PC-3 (cell line): ENCODE data around the gene HEATR3. TPM values are rescaled to one million over a fixed set of nuclear protein-coding genes. Genes with fewer than 3 reads are reported as not detected.

Source experiments
- ATAC-seq: fragments of 200-7000 bp; cut with Tn5 transposase; 2 replicates; pipeline ENCODE4 v1.9.1; 2020; ENCODE audit warnings: mild to moderate bottlenecking, moderate library complexity
- BruUV-seq: library from RNA; stranded (reverse); fragments of 400-500 nt; replicated peaks from 2 replicates; lab custom pipeline; 2021; lab: Mats Ljungman, UMichigan
- CTCF ChIA-PET: fragments of 300-600 bp; sonication (Branson Sonifier 250); formaldehyde crosslinking; loops from one replicate; lab custom pipeline; 2022; ENCODE audit warnings: antibody characterized with exemption; lab: Charles Lee
- POLR2A ChIA-PET: fragments of 300-600 bp; sonication (Branson Sonifier 250); formaldehyde crosslinking; loops from one replicate; lab custom pipeline; 2022; ENCODE audit warnings: antibody characterized with exemption; ENCODE audit not compliant: unreplicated experiment; lab: Charles Lee
- DNase-seq: peaks from one replicate; pipeline ENCODE4 v3.0.0-alpha.2; 2015
- H2AFZ ChIP-seq: fragments of 300-600 bp; sonication (generic); 2 replicates; pipeline ENCODE4 v1.6.0; 2016; ENCODE audit warnings: antibody characterized with exemption, low read length
- H3F3A ChIP-seq: fragments of 300-600 bp; sonication (generic); one replicate; pipeline ENCODE4 v1.6.0; 2017; ENCODE audit warnings: antibody characterized with exemption, low read length, control low read depth, mild to moderate bottlenecking; ENCODE audit not compliant: unreplicated experiment
- H3K27ac ChIP-seq: fragments of 300-600 bp; sonication (generic); 2 replicates; pipeline ENCODE4 v1.5.1; 2016; ENCODE audit warnings: mild to moderate bottlenecking, low read length
- H3K27me3 ChIP-seq: fragments of 300-600 bp; sonication (generic); 2 replicates; pipeline ENCODE4 v1.6.1; 2016; ENCODE audit warnings: low read length, mixed read lengths
- H3K36me3 ChIP-seq: fragments of 300-600 bp; sonication (generic); 2 replicates; pipeline ENCODE4 v1.6.1; 2016; ENCODE audit warnings: low read depth, mixed run types, low read length, mixed read lengths
- H3K4me1 ChIP-seq: fragments of 300-600 bp; sonication (generic); 2 replicates; pipeline ENCODE4 v1.5.1; 2016; ENCODE audit warnings: low read length; ENCODE audit not compliant: insufficient read depth
- H3K4me2 ChIP-seq: fragments of 300-600 bp; sonication (generic); 2 replicates; pipeline ENCODE4 v1.6.0; 2016; ENCODE audit warnings: low read length
- H3K4me3 ChIP-seq: fragments of 300-600 bp; sonication (generic); 2 replicates; pipeline ENCODE4 v1.5.1; 2016; ENCODE audit warnings: mild to moderate bottlenecking, low read length, mixed read lengths
- H3K79me2 ChIP-seq: fragments of 300-600 bp; sonication (generic); 2 replicates; pipeline ENCODE4 v1.6.1; 2017; ENCODE audit warnings: low read length, mixed read lengths
- H3K9ac ChIP-seq: fragments of 300-600 bp; sonication (generic); 2 replicates; pipeline ENCODE4 v1.6.0; 2016; ENCODE audit warnings: mild to moderate bottlenecking, low read length
- H3K9me2 ChIP-seq: fragments of 300-600 bp; sonication (generic); replicated peaks from 2 replicates; pipeline ENCODE4 v1.6.1; 2016; ENCODE audit warnings: mixed run types, low read length, mixed read lengths
- H3K9me3 ChIP-seq: fragments of 300-600 bp; sonication (generic); 2 replicates; pipeline ENCODE4 v1.6.1; 2016; ENCODE audit warnings: low read length, mixed read lengths
- H4K20me1 ChIP-seq: fragments of 300-600 bp; sonication (generic); 2 replicates; pipeline ENCODE4 v1.6.1; 2016; ENCODE audit warnings: low read length, mixed read lengths
- EZH2 ChIP-seq: fragments of 300-600 bp; sonication (generic); IDR thresholded peaks from one replicate; pipeline ENCODE4 v1.6.1; 2017; ENCODE audit warnings: antibody characterized with exemption, mild to moderate bottlenecking, low read length; ENCODE audit not compliant: unreplicated experiment
- EZH2phosphoT487 ChIP-seq: fragments of 300-600 bp; sonication (generic); IDR thresholded peaks from 2 replicates; pipeline ENCODE4 v1.6.1; 2018; ENCODE audit warnings: mild to moderate bottlenecking, antibody characterized with exemption, low read length, borderline replicate concordance
- intact Hi-C: fragments of 100-400 bp; cut with micrococcal nuclease; formaldehyde crosslinking; loops from 2 replicates; pipeline ENCODE4 v1.9.0; 2023
- total RNA-seq: library from RNA; depleted of rRNA; stranded (reverse); fragments of >200 nt; gene quantifications from 2 replicates; pipeline ENCODE4 v1.2.3, GENCODE V29; 2014
- TF ChIP-seq, protein P1 (sequence below): fragments of 300-600 bp; sonication (generic); conservative IDR thresholded peaks from 2 replicates; pipeline ENCODE4 v1.5.1; 2017; ENCODE audit warnings: antibody characterized with exemption, low read depth, mild to moderate bottlenecking, low read length

Gene HEATR3
- total RNA-seq, 1 experiment from 2014 or later, result 18.7 TPM

DNA sequence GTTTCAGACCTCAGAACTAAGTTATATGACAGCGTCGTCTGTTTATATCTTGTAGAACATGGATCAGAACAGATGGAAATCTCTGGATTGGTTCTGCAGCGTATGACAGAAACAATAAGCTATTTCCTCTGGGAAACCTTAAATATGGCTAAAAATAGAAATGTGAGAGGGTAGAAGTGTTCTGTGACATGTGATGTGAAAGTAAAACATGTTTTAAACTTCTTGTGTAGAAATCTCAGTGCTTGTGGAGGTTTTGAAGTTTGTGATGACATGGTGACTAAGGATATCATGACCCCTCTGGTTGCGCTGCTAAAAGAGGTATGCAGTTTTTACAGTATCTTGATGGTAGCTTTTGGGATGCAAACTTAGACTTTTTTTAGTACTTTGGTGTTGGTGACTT is 2.8 kb downstream of the HEATR3 start:
- Histone ChIP-seq H3F3A (no peaks in the 10 kb centered on the region), H2AFZ (no peak overlapping the region), H3K27me3 (no peaks in the 10 kb centered on the region), H3K9ac (no peak overlapping the region), H3K79me2 (peaks cover 39% of the 10 kb centered on the region), H3K36me3 (peaks cover 7% of the 10 kb centered on the region), H3K4me3 (no peak overlapping the region), H4K20me1 (peaks cover 15% of the 10 kb centered on the region; the same call in 1 of the 2 replicates), H3K9me3 (no peaks in the 10 kb centered on the region), H3K4me2 (no peak overlapping the region), H3K27ac (no peak overlapping the region), H3K9me2 (no peaks in the 10 kb centered on the region), H3K4me1 (peaks cover 9% of the 10 kb centered on the region)
- ChIA-PET POLR2A (no interaction called here), CTCF (no interaction called here)
- TF ChIP-seq EZH2phosphoT487 (no peak), EZH2 (no peak)
- TF ChIP-seq, protein P1, sequence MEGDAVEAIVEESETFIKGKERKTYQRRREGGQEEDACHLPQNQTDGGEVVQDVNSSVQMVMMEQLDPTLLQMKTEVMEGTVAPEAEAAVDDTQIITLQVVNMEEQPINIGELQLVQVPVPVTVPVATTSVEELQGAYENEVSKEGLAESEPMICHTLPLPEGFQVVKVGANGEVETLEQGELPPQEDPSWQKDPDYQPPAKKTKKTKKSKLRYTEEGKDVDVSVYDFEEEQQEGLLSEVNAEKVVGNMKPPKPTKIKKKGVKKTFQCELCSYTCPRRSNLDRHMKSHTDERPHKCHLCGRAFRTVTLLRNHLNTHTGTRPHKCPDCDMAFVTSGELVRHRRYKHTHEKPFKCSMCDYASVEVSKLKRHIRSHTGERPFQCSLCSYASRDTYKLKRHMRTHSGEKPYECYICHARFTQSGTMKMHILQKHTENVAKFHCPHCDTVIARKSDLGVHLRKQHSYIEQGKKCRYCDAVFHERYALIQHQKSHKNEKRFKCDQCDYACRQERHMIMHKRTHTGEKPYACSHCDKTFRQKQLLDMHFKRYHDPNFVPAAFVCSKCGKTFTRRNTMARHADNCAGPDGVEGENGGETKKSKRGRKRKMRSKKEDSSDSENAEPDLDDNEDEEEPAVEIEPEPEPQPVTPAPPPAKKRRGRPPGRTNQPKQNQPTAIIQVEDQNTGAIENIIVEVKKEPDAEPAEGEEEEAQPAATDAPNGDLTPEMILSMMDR, result no peak
- intact Hi-C loops, result loop anchor here (5.0 to 10.0 kb wide), 2 partner anchors 41 to 86 kb away; partner anchors contain the start of genes CNEP1R1 and TENT4B
- BruUV-seq, result no TSS peak
- no peak for DNase-seq
- no peak for ATAC-seq

- ATAC-seq, result no peak
- Histone ChIP-seq H3K9me2 (no peaks in the 10 kb centered on the region), H2AFZ (no peak overlapping the region), H3K27me3 (no peaks in the 10 kb centered on the region), H3K4me1 (peaks cover 9% of the 10 kb centered on the region), H3K4me2 (no peak overlapping the region), H3K9ac (no peak overlapping the region), H3K27ac (no peak overlapping the region), H3K4me3 (no peak overlapping the region), H3F3A (no peaks in the 10 kb centered on the region), H3K79me2 (peaks cover 39% of the 10 kb centered on the region), H4K20me1 (peaks cover 15% of the 10 kb centered on the region; the same call in 1 of the 2 replicates), H3K9me3 (no peaks in the 10 kb centered on the region), H3K36me3 (peaks cover 7% of the 10 kb centered on the region)
- BruUV-seq, result no TSS peak
- no peak for DNase-seq
- TF ChIP-seq EZH2, result no peak
- TF ChIP-seq EZH2phosphoT487, result no peak
- TF ChIP-seq, protein P1, result no peak
- CTCF ChIA-PET, result no interaction called here
- intact Hi-C loops, result loop anchor here (5.0 to 10.0 kb wide), 2 partner anchors 42 to 86 kb away; partner anchors contain the start of genes CNEP1R1 and TENT4B
- POLR2A ChIA-PET, result no interaction called here
Observed at GRCh38 chr16:50069060-50069459, 3.3 kb downstream of the HEATR3 start.

DNA sequence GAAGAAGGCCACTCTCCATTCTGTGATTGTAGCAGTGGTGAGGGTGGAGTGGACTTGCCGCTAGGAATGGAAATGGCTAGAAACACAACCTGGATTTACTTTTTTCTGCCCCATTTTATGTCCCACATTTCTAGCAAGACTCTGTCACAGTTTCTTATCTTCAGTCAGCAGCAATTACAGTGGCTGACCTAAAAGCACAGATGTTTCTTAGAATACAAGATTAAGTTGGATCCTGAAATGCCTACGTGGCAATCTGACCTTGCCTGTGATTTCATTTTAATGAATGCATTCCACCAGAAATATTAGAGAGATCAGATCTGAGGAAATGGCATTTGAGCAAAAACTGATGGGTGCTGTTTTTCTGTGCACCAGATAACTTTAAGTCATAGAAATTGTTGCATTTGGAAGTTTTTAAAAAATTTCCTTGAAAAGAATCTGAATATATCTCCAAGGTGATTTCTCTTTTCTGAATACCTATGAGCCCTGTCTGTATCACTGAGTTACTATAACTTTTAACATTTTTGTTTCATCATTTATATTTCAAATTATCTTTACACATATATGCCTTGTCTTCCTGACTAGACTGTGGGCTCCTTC is 5.4 kb downstream of the HEATR3 start:
- H3K9me2 ChIP-seq, result no peaks in the 10 kb centered on the region
- no TSS peak for BruUV-seq
- CTCF ChIA-PET, result no interaction called here

More for the DNA sequence above, 5.4 kb downstream of the HEATR3 start:
- Histone ChIP-seq H3K4me3 (no peak overlapping the region), H3K36me3 (peaks cover 13% of the 10 kb centered on the region), H3K4me2 (no peak overlapping the region), H3K27ac (no peak overlapping the region), H3K27me3 (no peaks in the 10 kb centered on the region), H3K4me1 (peaks cover 9% of the 10 kb centered on the region), H3K9ac (no peak overlapping the region), H4K20me1 (peaks cover 15% of the 10 kb centered on the region; the same call in 1 of the 2 replicates), H3K9me3 (no peaks in the 10 kb centered on the region), H3F3A (no peaks in the 10 kb centered on the region), H3K79me2 (peaks cover 39% of the 10 kb centered on the region), H2AFZ (no peak overlapping the region)
- no peak for TF ChIP-seq EZH2
- no peak for TF ChIP-seq EZH2phosphoT487
- TF ChIP-seq, protein P1, result no peak
- POLR2A ChIA-PET, result no interaction called here
- ATAC-seq, result no peak
- DNase-seq, result no peak
- intact Hi-C loops, result no loop called here
